ENCODE results near the gene NFIA. TPM values are rescaled to one million over a fixed set of nuclear protein-coding genes. Genes with fewer than 3 reads are reported as not detected.
A peak's percentile ranks its signal among the peaks of the same experiment; 100 is the strongest.

NFIA gene
- total RNA-seq, 1 experiment from 2014 or later = 20.9 TPM

DNA sequence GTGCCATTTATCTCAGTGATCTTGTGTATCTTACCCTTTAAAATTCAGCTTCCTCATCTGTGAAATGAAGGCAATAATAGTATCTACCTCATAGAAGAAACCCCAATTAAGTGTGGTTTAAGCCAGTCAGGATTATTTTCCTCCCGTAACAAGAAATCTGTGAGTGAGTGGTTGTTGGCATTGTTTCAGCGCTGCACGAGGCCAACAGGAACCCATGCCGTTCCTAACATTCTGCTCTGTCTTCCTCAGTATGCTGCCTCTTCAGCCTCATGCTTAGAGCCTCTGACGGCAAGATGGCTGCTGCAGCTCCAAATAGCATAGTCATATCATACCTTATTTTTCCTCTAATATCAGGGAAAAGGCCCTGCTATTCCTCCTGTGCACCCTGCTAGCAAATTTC, 352.9 kb downstream of the NFIA start:
- POLR2A ChIA-PET = no interaction called here
- no TSS peak for BruUV-seq (replicated peaks)
- no peak for ATAC-seq

DNA sequence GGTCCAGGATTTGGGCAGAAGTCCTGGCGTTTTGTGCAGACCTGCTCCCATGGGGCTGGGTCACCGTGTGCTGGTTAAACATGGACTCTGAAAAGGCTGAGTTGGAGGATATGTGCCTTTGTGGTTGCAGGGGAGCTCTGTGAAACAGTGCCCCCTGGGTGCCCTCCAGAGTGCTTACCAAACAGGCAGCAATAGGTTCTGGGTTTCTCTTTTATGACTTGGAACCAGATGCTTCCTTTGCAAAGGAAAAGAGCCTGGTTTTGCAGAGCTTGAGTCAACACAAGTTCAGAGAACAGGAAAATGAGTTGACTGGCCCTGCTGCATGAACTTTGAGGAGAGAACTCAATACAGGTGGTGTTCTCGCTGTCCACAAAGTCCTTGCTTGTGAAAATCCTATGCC, 353.7 kb downstream of the NFIA start:
- Histone ChIP-seq H3K36me3 (ENCODE audit: control insufficient read depth, insufficient read depth, low read length) (no peaks in the 10 kb centered on the region), H3K4me1 (ENCODE audit: control insufficient read depth, insufficient read depth, low read length) (no peaks in the 10 kb centered on the region), H3K27ac (ENCODE audit: low read length) (no peak overlapping the region), H3K27me3 (ENCODE audit: control insufficient read depth, insufficient read depth, low read length) (no peaks in the 10 kb centered on the region), H3K4me3 (ENCODE audit: low read depth in 2 of 2, low read length in 2 of 2) (no peak overlapping the region), H3K9me3 (ENCODE audit: control insufficient read depth, insufficient read depth, low read depth, low read length) (no peaks in the 10 kb centered on the region)
- ChIA-PET POLR2A (no interaction called here), CTCF (no interaction called here)
- intact Hi-C loops (cut with micrococcal nuclease; ENCODE audit: unreplicated experiment) (no loop called here), in situ Hi-C loops (cut with HindIII; ENCODE audit: low pct_unique_long_range_greater_than_20kb, low sequenced_read_pairs) (no loop called here)
- DNase-seq (ENCODE audit: low read depth, low spot score) (no peak), ATAC-seq (no peak)
- no TSS peak for BruUV-seq (replicated peaks)
- no peak for TF ChIP-seq SIN3A (IDR thresholded peaks at IDR 0.05; ENCODE audit: borderline replicate concordance, insufficient read depth, low read depth, low read length)
- TF ChIP-seq, protein P1, sequence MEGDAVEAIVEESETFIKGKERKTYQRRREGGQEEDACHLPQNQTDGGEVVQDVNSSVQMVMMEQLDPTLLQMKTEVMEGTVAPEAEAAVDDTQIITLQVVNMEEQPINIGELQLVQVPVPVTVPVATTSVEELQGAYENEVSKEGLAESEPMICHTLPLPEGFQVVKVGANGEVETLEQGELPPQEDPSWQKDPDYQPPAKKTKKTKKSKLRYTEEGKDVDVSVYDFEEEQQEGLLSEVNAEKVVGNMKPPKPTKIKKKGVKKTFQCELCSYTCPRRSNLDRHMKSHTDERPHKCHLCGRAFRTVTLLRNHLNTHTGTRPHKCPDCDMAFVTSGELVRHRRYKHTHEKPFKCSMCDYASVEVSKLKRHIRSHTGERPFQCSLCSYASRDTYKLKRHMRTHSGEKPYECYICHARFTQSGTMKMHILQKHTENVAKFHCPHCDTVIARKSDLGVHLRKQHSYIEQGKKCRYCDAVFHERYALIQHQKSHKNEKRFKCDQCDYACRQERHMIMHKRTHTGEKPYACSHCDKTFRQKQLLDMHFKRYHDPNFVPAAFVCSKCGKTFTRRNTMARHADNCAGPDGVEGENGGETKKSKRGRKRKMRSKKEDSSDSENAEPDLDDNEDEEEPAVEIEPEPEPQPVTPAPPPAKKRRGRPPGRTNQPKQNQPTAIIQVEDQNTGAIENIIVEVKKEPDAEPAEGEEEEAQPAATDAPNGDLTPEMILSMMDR (IDR thresholded peaks at IDR 0.05) = peak; percentile 9; the same call in 1 of the 2 replicates

More for the DNA sequence above, 352.9 kb downstream of the NFIA start:
- H3K4me3 ChIP-seq (ENCODE audit: low read depth in 2 of 2, low read length in 2 of 2) = no peak overlapping the region
- no peaks in the 10 kb centered on the region for H3K36me3 ChIP-seq (ENCODE audit: control insufficient read depth, insufficient read depth, low read length)
- intact Hi-C loops (cut with micrococcal nuclease; ENCODE audit: unreplicated experiment) = no loop called here
- no peaks in the 10 kb centered on the region for H3K4me1 ChIP-seq (ENCODE audit: control insufficient read depth, insufficient read depth, low read length)
- CTCF ChIA-PET = no interaction called here
- TF ChIP-seq, protein P1 (IDR thresholded peaks at IDR 0.05) = no peak
- TF ChIP-seq TCF7L2 (IDR thresholded peaks at IDR 0.05; ENCODE audit: low read depth, low read length) (no peak), POLR2AphosphoS5 (IDR thresholded peaks at IDR 0.05; ENCODE audit: low read depth, low read length) (no peak), SIN3A (IDR thresholded peaks at IDR 0.05; ENCODE audit: borderline replicate concordance, insufficient read depth, low read depth, low read length) (no peak)
- TF ChIP-seq, protein P2, sequence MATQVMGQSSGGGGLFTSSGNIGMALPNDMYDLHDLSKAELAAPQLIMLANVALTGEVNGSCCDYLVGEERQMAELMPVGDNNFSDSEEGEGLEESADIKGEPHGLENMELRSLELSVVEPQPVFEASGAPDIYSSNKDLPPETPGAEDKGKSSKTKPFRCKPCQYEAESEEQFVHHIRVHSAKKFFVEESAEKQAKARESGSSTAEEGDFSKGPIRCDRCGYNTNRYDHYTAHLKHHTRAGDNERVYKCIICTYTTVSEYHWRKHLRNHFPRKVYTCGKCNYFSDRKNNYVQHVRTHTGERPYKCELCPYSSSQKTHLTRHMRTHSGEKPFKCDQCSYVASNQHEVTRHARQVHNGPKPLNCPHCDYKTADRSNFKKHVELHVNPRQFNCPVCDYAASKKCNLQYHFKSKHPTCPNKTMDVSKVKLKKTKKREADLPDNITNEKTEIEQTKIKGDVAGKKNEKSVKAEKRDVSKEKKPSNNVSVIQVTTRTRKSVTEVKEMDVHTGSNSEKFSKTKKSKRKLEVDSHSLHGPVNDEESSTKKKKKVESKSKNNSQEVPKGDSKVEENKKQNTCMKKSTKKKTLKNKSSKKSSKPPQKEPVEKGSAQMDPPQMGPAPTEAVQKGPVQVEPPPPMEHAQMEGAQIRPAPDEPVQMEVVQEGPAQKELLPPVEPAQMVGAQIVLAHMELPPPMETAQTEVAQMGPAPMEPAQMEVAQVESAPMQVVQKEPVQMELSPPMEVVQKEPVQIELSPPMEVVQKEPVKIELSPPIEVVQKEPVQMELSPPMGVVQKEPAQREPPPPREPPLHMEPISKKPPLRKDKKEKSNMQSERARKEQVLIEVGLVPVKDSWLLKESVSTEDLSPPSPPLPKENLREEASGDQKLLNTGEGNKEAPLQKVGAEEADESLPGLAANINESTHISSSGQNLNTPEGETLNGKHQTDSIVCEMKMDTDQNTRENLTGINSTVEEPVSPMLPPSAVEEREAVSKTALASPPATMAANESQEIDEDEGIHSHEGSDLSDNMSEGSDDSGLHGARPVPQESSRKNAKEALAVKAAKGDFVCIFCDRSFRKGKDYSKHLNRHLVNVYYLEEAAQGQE (IDR thresholded peaks at IDR 0.05; ENCODE audit: insufficient read depth in 1 of 2, low read depth in 2 of 2, low read length in 1 of 2) = no peak
- H3K27me3 ChIP-seq (ENCODE audit: control insufficient read depth, insufficient read depth, low read length) = no peaks in the 10 kb centered on the region
- no peaks in the 10 kb centered on the region for H3K9me3 ChIP-seq (ENCODE audit: control insufficient read depth, insufficient read depth, low read depth, low read length)
- H3K27ac ChIP-seq (ENCODE audit: low read length) = no peak overlapping the region
- in situ Hi-C loops (cut with HindIII; ENCODE audit: low pct_unique_long_range_greater_than_20kb, low sequenced_read_pairs) = no loop called here
- no peak for DNase-seq (ENCODE audit: low read depth, low spot score)

Measured in Panc1 (cell line).